ENCODE data around the gene PFKP.

DNA sequence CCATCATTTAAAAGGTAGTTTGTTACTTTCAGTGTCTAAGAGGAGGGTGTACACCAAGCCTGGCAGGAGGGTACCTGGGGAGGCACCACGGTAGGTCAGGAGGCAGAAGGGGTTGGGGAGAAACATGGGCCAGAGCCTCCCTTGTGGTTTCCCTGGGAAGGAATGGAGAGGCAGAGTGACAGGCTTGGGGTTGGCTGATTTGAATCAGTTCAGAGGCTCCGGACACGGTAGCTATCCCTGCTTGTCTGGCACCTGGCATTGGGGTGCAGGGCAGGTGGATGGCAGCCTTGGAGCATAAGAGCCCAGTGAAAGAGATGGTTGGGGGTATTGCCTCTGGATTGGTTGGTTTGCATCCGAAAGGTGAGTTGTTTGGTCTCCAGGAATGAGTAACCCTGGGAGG, 30.2 kb upstream of the PFKP start:
- TF ChIP-seq, protein P1, sequence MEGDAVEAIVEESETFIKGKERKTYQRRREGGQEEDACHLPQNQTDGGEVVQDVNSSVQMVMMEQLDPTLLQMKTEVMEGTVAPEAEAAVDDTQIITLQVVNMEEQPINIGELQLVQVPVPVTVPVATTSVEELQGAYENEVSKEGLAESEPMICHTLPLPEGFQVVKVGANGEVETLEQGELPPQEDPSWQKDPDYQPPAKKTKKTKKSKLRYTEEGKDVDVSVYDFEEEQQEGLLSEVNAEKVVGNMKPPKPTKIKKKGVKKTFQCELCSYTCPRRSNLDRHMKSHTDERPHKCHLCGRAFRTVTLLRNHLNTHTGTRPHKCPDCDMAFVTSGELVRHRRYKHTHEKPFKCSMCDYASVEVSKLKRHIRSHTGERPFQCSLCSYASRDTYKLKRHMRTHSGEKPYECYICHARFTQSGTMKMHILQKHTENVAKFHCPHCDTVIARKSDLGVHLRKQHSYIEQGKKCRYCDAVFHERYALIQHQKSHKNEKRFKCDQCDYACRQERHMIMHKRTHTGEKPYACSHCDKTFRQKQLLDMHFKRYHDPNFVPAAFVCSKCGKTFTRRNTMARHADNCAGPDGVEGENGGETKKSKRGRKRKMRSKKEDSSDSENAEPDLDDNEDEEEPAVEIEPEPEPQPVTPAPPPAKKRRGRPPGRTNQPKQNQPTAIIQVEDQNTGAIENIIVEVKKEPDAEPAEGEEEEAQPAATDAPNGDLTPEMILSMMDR (IDR thresholded peaks at IDR 0.05) = no peak
- TF ChIP-seq POLR2A (IDR thresholded peaks at IDR 0.05) = no peak
